ENCODE results near the gene TLN1.

DNA sequence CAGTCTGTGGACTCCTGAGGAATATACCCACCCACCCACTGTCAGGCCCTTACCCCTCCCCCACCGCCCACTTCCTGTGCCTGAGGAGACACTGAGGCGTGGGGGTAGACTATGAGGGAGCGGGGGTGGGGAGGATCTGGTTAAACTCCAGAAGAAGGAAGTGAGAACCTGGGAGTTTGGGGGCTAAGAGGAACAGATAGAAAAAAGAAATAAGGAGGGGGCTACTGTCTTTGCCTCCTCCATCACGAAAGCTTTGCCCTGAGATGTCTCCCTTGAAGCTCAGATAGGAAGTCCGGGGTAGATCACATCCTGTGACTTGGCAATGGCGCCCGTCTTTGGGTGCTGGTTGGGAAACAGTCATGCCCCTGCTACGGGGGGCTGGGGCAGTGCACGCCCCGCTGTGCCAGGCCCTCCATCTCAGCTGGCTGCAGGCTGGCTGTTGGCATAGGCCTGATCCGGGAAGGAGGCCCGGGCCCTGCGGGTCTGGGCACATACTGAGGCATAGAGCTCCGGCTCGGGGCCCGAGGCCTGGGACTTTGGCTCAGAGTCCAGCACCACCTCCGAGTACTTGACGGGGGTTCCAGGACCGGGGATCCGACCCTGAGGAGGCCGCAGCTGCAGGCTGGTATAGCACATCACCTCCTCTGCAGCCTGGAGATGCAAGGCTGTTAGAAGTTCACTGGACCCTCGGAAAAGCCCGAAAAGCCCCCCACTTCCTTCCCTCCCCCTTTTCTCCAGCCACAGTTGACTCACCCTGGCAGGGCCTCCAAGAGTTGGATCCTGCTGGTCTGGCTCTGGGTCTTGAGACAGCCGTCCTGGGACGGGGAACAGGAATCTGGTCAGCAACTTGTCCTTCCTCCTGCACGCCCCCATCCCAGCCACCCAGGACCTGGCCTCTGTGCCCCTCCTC is 82.3 kb downstream of the TLN1 start:
- TF ChIP-seq, protein P1, sequence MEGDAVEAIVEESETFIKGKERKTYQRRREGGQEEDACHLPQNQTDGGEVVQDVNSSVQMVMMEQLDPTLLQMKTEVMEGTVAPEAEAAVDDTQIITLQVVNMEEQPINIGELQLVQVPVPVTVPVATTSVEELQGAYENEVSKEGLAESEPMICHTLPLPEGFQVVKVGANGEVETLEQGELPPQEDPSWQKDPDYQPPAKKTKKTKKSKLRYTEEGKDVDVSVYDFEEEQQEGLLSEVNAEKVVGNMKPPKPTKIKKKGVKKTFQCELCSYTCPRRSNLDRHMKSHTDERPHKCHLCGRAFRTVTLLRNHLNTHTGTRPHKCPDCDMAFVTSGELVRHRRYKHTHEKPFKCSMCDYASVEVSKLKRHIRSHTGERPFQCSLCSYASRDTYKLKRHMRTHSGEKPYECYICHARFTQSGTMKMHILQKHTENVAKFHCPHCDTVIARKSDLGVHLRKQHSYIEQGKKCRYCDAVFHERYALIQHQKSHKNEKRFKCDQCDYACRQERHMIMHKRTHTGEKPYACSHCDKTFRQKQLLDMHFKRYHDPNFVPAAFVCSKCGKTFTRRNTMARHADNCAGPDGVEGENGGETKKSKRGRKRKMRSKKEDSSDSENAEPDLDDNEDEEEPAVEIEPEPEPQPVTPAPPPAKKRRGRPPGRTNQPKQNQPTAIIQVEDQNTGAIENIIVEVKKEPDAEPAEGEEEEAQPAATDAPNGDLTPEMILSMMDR (IDR thresholded peaks at IDR 0.05), result no peak
- no peak for TF ChIP-seq EP300 (IDR thresholded peaks at IDR 0.05)

Measured in suprapubic skin (tissue), 3 donors.